ENCODE results near the gene MMEL1.
"Not testable (repeated sequence)": the region's sequence is repeated elsewhere in the genome, so short reads cannot be mapped to it uniquely, and the experiment has no call there.

MMEL1 gene

DNA sequence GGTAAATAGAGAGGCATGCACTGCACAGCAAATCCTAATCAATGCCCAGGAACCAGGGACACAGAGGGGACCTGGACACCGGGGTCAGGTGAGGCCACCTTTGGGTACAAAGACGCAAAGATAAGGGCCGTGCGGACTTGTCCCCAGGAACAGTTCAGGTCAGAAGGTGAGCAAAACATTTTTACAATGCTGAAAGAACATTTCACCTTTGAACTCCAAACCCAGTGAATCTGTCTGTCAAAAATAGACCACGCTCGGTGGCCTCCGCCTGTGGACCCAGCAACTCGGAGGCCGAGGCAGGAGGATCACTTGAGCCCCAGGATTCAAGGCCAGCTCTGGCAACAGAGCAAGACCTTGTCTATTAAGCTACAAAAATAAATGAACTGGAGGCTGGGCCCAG is 61.5 kb downstream of the MMEL1 start:
- no peak for DNase-seq

DNA sequence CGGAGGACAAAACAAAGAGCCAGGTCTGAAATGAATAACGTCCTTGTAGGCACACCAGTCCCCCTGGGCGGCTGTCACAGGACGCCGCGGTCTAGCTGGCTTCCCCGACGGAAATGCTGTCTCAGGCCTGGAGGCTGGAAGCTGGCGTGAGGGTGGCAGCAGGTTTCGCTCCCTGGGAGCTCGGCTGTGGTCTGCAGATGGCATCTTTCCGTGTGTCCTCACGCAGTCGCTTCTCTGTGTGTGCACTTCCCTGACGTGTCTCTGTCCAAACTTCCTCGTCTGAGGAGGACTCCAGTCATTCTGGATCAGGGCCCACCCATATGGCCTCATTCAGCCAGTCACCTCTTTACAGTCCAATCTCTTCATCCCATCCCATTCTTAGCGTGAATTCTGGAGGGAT is 62.5 kb downstream of the MMEL1 start:
- DNase-seq = no peak

GRCh38 chr1:2569703-2570102 is 63.1 kb downstream of the MMEL1 start:
- not testable (repeated sequence) for DNase-seq

GRCh38 chr1:2569060-2569459 is 63.8 kb downstream of the MMEL1 start:
- no peak for DNase-seq

- DNase-seq = not testable (repeated sequence)
Measured at GRCh38 chr1:2568187-2568816, 64.5 kb downstream of the MMEL1 start.

GRCh38 chr1:2567083-2567679 is 65.6 kb downstream of the MMEL1 start:
- no peak for DNase-seq

- DNase-seq = no peak
Measured at GRCh38 chr1:2566101-2567045, 66.4 kb downstream of the MMEL1 start.

GRCh38 chr1:2564815-2565374 is 67.9 kb downstream of the MMEL1 start:
- no peak for DNase-seq

GRCh38 chr1:2564006-2564814 is 68.6 kb downstream of the MMEL1 start:
- no peak for DNase-seq

- no peak for DNase-seq
Measured at GRCh38 chr1:2563205-2563604, 69.6 kb downstream of the MMEL1 start.

DNA sequence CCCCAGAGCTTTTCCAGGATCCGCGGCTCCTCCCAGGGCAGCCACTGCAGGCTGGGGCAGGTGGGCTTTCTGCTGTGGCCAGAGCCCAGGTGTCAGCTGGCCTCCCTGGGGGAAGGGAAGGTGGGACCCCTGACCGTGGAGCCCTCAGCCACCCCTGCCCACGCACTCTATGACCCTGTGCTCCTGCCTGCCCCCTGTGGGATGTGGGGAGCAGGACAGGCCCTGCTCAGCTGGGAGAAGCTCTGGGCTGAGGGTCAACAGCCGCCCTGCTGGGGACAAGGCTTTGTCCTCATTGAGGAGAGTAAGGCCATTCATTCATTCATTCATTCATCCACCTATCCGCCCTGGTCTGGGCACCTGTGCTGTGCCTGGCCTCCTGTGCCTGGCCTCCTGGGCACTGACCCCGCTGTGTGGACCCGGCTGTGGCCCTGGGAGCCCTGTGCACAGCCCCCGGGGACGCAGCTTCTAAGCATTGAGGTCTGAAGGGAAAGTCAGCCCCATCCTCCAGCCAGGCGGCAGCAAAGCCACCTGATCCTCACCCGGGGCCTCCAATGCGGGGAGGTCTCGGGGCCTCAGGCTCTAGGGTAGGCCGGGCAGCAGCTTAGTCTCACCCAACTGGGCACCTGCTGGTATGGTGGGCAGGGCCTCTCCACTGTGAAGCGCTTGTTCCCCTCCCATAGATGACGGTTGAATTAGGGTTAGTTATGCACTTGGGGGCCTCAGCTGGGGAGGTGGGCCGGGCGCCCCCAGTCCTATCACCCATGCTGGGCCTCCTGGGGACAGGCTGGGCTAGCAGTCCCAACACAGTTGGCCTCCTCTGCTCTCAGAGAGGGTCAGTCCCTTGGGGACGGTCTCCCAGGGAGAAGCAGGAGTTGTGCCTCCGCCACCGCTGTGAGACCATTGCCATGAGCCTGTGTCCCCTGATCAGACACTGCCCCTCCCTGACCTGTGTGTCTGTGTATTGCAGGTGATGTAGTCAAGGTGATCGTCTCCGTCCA is 70.6 kb downstream of the MMEL1 start:
- DNase-seq = no peak

DNA sequence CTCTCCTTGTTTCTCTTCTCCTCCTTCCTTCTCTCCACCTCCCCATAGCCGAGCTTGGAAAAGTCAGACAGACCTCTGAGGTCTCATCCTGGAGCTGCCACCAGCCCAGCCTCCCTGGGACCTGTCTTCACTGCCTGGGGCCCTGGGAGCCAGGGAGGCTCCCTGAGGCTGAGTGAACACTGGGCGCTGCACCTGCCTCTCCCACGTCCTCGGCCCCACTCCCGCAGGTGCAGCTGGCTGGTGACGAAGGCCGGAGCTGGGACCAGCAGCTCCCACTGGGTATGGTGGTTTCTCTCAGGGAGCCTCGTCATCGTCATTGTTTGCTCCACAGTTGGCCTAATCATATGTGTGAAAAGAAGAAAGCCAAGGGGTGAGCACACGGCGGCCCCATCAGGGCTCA is 71.4 kb downstream of the MMEL1 start:
- no peak for DNase-seq

DNA sequence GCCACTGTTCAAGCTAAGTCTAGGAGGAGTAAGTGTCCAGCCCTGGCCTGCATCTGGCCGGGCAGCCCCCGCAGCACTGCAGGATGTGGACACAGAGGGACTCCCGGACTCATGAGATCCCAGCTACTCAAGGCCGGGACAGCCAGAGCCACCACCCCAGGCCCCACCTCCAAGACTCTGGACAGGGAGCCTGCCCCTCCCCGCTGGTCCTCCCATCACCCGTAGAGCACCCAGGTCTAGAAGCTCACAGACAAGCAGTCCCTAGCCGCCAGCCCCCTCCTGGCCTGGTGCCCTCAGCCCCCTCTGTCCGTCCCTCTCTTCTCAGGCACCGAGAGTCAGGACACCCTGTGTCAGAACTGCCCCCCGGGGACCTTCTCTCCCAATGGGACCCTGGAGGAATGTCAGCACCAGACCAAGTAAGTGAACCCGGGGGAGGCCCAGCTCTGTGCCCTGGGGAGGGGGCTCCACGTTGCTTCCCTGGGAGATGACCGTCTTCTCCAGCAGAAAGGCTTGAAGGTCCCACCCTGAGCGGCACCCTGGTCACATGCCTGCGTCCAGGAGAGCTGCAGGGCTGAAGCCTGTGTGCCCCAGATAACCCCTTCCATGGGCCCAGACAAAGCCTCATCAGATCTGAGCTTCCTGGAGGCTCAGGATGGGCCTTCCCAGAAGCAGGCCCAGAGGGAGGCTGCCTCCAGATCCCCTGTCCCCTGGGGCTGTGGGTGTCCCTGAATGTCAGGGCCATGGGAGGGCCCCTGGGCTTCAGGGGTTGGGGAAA is 72.3 kb downstream of the MMEL1 start:
- no peak for DNase-seq

- DNase-seq = no peak
Measured at GRCh38 chr1:2559509-2560298, 73.1 kb downstream of the MMEL1 start.

- no peak for DNase-seq
Measured at GRCh38 chr1:2558861-2559260, 74.0 kb downstream of the MMEL1 start.

- no peak for DNase-seq
Measured at GRCh38 chr1:2558420-2558819, 74.4 kb downstream of the MMEL1 start.

DNA sequence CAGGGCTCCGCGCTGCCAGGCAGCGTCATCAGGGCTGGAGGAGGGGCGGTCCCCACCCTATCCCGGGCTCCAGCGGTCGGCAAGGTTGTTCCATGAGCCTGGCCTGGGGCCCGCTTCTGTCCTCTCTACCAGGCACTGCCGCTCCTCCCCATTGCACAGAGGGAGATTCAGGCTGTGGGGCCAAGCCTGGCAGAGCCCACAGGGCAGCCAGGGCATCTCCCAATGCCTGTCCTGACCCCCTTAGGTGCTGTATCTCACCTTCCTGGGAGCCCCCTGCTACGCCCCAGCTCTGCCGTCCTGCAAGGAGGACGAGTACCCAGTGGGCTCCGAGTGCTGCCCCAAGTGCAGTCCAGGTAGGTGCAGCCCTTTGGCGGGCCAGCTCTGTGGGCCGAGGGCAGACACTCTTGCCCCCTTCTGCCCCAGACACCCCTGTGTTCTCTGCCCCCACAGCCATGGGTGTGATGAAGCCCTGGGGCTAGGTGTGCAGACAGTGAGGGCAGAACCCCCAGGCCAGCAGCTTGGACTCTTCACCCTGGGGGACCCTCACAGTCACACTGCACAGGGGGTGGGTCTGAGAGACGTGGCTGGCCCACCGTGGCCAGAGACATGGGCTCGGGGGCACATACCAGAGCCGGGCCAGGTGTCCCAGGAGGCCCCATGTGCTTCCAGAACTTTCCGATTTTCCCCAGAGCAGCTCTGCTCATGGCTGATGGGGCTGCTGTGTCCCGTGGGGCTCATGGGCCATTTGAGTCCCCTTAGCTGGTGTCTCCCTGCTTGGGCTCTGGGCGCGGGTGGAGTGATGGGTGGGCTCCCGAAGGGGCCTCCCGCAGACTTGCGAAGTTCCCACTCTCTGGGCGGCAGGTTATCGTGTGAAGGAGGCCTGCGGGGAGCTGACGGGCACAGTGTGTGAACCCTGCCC is 75.1 kb downstream of the MMEL1 start:
- DNase-seq = no peak

DNA sequence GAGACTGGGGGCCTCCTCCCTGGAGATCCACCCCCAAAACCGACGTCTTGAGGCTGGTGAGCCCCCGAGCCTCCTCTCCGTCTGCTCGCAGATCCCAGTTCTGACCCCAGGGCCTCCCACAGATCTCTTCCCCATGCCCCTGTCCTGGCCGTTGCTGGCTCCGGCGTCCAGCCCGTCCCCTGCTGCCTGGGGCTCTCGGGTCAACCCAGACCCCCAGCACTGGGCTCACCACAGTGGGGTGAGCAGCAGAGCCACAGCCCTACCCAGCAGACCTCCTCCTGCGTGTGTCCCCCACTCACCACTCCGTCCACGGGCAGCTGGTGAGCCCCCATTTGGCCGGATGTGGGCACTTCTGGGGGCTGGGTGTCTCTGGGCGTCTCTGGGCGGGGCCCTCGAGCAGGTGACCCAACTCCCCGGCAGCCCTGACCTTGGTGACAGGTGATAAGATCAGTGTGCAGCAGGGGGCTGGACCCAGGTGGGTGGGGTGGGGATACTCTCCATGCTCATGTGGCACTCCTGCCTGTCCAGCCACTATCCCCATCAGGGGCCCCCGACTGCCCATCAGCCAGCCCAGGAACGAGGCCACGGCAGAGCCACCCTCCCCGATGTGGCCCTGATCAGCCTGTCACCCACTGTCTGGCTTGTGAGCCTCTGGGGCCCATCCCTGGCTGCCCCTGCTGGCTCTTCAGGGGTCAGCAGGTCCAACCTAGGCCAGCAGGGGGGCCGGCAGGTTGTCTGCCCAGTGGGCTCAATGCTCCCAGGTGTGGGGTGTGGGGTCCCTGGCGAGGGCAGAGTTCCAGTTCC is 75.9 kb downstream of the MMEL1 start:
- DNase-seq = no peak

Measured in effector CD4-positive, alpha-beta T cell (primary cell).